HS-27A (cell line): Measurements from ENCODE around the gene FOXO4.
"Not testable (repeated sequence)": the region's sequence is repeated elsewhere in the genome, so short reads cannot be mapped to it uniquely, and the experiment has no call there.

ENCODE experiments used
- DNase-seq: peaks from one replicate; pipeline ENCODE4 v3.0.0-alpha.2; 2012; ENCODE audit warnings: low read depth, missing footprints

Gene FOXO4, protein sequence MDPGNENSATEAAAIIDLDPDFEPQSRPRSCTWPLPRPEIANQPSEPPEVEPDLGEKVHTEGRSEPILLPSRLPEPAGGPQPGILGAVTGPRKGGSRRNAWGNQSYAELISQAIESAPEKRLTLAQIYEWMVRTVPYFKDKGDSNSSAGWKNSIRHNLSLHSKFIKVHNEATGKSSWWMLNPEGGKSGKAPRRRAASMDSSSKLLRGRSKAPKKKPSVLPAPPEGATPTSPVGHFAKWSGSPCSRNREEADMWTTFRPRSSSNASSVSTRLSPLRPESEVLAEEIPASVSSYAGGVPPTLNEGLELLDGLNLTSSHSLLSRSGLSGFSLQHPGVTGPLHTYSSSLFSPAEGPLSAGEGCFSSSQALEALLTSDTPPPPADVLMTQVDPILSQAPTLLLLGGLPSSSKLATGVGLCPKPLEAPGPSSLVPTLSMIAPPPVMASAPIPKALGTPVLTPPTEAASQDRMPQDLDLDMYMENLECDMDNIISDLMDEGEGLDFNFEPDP

DNA sequence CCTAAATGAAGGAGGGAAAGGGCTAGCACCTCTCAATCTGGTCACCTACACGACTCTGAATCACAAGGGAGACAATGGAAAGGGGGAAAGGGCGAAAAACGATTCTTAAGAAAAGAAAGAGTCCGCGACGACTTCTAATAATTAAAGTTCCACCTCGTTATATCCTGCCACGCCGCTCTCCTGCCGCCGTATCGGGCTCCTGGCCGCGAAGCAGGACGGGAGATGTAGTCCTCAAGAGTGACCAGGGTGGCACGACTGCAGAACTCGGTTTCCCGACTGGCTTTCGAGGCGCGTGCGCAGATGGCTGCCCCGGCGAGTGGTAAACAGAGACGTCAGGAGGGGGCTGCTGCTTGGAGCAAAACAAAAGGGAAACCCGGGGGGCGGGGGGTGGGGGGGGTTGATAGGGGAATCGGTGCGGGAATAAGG lies at the start of gene FOXO4:
FOXO4 (plus strand) TSS at position 297 of the 426 bp plus-strand sequence. CDS start 678 bp downstream, outside the sequence.
- peak; percentile 40 for DNase-seq

DNA sequence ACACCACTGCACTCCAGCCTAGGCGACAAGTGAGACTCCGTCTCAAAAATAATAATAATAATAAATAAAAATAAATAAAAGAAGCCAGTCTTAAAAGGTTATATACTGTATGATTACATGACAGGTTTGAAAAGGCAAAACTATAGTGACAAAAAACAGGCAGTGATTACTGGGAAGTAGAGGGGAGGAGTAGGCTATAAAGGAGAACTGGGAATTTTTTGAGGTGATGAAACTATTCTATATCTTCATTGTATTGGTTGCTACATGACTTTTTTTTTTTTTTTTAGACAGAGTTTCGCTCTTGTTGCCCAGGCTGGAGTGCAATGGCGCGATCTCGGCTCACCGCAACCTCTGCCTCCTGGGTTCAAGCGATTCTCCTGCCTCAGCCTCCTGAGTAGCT lies 47.8 kb upstream of the FOXO4 start:
- DNase-seq = not testable (repeated sequence)

DNA sequence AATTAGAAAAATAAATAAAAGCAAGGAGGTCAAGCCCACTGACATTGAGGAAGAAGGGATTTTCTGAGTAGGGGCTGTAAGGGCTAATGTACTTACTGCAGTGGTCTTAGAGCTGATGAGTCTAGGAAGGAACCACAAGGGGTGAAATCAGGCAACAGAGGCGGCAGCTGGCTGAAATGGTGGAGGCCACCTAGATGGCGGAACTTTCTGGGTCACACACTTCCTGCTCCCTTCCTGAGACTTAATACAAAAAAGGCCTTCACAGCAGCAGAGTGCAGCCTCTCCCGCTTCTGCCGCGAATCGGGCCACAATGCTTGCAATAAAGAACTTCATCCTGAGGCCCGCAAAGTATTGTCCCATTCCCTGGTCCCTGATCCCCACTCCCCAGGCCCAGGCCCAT lies 42.9 kb upstream of the FOXO4 start:
- no peak for DNase-seq

DNA sequence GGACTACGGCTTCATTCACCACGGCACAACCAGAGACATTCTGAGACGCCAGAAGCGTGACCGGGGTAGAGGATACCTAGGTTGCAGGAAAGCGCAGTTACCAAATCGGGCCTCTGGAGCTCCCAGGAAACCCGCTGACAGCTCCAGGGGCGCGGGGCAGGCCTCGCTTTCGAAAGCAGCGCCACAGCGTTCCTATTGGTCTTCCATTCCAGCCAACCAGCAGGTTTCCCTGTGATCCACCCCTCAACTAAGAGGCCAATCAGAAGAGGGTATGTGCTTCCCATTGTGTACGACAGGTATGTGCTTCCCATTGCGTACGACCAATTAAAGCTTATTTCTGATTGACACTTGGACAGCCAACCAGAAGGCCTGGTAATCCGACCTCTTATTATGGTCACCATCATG lies 42.4 kb upstream of the FOXO4 start:
- DNase-seq = no peak

DNA sequence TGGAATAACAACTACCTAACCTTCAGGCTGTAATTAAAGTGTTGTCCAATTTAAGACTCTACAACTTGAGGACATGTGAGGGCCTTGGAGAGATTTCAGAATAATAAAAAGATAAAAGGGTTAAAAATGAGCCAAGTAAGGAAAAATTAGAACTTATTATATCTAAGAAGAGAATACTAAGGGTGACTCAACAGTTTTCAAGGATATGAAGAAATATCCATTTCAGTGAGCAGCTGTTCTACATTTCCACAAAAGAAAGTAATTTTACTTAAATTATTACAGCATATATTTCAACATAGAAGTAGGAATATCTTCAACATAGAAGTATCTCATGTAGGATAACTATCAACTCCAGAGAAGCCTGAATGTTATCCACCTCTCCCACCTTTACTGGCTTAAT lies 38.8 kb upstream of the FOXO4 start:
- DNase-seq = no peak

DNA sequence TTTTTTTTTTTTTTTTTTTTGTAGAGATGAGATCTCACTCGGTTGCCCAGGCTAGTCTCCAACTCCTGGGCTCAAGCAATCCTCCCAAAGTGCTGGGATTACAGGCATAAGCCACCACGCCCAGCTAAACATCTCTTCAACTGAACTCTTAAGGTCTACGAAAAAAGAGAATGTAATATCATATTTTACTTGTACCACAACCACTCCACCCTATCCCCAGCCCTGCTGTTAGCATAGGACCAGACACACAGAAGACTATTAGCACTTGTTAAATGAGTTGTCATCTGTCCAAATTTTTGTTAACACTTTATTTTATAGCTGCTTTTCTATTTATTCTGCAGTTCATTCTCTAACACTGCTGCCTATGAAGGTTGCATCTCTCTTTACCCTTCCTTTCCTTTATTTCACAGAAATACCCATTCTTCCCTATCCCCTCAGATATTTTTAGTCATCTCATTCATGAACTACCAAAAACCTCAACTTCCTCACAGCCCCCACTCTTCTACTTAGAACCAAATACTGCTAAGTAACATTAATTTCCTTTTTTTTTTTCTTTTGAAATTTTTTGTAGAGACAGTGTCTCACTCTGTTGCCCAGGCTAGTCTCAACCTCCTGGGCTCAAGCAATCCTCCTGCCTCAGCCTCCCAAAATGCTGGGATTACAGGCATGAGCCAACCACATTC lies 37.7 kb upstream of the FOXO4 start:
- no peak for DNase-seq

DNA sequence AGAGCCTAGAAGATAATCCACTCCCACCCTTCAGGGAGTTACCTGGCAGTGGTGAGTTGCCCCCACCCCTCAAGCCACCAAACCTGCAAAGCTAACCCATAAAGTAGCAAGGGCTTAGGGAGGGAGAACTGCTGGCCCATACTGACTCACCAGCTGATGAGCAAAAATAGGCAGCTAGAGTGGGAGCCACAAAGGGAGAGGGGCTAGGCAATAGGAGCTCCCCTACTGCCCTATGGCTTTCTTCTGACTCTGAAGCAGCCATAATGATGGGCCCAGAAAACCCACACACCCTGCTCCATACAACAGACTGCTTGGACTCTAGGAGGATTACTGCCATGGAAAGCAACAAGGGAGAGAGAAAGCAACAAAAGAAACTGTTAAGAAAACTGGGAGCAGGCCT lies 35.5 kb upstream of the FOXO4 start:
- DNase-seq = no peak

DNA sequence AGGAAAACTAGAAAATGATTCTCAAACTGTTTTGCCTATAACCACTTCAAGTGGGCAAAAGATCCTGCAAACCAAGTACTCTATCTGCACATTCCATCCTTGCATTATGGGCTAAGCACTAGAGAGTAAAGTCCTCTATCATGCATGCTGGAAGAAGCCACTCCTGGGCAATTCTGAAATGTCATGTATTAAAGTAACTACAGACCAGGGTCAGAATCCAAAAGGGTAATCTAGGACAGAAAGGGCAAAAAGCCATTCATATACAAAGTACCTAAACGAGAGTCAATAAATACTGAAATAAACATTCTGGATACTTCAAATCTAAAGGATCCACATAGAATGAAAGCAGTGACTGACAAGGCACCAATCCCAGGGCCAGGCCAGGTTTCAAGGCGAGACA lies 28.6 kb upstream of the FOXO4 start:
- no peak for DNase-seq

DNA sequence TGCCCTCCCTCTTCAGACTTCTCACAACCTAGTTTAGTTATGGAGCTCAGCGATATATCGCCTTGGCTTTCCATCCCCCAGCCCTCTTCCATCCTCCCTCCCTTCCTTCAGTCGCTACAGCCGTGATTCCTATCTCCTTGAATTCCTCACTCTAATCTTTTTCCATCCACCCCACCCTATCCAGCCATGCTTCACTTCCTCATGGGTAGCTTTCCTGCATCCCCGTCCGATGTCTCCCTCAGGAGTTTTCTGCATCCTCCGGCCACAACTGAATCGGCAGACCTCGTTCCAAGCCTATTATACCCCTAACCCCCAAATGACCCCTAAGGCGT lies 28.0 kb upstream of the FOXO4 start:
- peak; percentile 14 for DNase-seq

DNA sequence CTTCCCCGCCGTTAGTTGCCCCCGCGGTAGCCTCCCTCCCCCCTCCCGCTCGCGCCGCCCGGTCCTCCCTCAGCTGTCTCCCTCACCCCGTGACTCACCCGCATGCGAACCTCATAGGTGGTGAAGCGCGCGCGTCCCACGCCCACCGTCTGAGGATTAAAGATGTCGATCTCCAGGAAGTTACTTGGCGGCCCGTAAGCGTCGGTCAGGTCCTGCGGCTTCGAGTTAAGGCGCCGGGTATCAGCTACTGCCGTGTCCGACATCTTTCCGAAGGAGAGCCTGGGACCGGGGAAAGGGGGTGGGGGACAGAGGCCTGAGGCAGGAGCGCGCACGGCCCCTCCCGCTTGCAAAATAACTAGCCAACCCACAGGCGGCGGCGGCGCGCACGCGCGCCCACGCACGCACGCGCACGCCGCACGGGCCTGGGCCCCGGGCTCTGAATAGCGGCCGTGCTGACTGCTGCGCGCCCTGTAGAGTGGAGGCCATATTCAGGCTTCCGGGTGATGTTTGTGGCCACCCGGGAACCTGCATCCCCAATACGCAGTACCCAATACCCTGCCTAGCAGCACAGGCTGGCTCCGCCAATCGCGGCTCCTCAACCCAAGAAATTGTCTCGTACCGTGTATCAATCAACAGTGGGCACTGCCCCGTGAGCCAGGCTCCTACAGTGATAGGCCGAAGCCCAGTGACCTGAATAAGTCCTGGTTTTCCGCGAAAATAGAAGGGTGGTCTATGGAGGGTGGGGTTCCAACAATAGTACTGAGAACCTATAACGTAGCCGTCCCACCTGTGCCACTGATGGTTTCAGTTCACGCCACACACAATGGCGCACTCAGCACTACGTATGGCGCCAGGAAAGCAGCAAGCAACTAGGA lies 27.4 kb upstream of the FOXO4 start, which contains the start of gene SNX12:
SNX12 (minus strand) TSS at position 291 of the 875 bp plus-strand sequence; CDS start at position 263, 28 bp downstream.
- DNase-seq = peak; percentile 87

DNA sequence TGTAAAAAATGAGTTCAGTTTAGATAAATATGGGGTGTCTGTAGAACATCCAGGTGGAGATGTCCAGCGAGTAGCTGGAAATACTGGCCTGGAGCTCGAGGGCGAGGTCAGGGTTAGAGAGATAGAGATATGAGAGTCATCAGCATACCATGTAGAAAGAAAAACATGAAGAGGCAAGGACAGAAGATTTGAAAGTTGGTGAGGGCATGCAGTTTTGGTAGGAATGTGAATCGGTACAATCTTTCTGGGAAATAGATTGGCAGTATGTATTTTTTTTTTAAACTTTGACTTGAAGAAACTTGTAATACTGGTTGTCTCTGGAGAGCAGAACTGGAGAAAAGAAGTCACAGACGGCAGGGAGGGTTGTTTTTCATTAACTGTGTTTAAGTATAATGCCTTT lies 25.1 kb upstream of the FOXO4 start:
- DNase-seq = no peak

DNA sequence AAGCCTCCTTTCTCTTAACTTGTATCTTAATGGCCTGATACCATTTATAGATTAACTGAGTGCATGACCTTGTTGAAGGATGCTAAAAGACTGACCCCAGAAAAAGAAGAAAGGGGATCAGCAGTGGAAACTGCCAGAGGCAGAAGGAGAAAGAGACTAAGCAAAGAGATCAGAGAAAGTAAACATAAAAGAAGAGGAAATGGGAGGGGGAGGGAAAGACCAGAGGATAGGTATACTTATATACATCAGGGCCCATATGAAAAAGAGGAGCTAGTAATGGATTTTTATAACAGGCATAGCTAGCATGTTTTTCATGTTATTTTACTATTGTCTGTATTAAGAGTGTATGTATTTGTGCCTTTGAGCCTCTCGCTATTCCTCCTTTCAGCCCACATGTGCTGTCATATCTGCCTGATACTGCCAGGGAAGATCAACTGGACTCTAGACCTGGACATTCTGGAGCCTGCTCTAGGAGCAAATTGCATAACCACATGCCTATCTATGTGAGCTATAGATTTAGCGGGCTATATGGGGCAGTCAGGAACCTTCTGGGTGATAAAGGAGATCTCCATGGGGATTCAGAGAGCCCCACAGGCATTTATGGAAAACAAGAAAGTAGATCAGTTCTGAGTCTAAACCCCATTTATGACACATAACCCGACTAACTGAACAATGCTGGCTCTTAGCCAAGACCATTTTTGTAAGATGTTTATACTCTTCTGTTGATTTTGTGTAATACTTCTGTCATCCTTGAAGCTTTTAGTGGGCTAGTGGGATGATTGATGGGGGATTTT lies 14.1 kb upstream of the FOXO4 start:
- no peak for DNase-seq

DNA sequence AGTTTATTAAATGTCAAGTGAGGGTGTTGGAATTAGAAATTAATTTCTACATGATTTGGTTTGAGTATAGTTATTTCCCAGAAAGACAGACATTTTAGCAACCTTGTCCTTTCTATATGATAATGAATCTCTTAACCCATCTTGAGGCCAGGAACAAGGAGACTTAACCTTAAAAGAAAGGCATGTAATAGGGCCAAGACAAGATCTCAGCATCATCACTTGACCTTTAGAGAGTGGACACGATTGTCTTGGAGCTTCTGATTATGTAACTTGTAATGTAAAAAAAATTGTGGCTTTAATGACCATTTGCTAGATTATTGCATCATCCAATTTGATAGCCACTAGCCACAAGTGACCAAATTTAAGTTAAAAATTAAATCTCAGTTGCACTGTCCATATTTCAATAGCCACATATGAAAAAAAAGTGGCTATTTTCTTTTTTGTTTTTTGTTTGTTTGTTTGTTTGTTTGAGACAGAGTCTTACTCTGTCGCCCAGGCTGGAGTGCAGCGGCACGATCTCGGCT lies 13.5 kb upstream of the FOXO4 start:
- no peak for DNase-seq

DNA sequence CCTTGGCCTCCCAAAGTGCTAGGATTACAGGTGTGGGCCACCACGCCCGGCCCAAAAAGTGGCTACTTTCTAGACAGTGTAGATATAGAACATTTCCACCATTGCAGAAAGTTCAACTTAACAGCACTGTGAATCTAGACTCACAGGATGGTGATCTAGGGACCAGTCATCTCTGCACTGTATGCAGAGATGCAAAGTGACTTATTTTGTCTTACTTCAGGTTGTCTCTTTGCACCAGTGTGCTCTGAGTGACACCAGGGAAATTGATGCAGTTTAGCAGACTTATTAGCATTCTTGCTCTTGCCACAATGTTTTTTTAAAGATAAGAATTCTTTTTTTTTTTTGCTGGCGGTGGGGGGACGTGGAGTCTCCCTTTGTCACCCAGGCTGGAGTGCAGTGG lies 12.8 kb upstream of the FOXO4 start:
- no peak for DNase-seq

DNA sequence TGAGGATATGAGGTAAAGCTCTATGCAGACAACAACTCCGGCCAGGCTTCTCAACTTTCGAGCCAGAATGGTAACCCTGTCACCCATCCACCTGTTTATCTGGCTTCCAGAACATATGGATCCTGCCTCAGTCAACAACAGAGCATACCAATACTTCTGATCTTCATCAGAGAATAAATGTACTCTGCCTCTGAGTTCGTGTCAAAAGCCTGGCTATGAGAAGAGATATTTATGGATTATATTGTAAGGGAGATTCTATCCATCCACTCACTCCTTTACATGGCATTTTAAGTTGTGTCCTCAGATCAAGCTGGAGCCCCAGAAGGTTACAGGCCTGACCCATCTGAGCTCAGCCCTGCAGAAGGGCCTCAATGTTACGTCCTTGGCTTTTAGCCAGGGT lies 9.8 kb upstream of the FOXO4 start:
- no peak for DNase-seq

DNA sequence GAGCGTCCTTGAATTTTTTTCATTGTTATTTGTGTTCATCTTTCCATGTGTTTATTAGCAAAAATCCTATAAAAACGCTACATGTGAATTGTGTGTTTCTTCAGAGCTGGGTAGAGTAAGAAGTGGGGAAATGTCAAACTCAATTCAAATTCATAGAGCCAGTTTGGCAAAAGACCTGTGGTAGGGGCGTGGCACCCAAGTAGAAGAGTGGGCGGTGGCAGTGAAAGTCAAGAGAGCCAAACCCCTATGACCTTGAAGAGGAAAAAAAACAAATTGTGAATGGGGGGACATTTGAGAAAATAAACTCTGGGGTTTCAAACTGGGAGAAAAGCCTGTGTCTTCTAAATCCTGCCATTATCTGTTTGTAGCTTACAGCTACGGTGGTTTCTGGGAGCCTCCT lies 4.4 kb upstream of the FOXO4 start:
- DNase-seq = no peak

DNA sequence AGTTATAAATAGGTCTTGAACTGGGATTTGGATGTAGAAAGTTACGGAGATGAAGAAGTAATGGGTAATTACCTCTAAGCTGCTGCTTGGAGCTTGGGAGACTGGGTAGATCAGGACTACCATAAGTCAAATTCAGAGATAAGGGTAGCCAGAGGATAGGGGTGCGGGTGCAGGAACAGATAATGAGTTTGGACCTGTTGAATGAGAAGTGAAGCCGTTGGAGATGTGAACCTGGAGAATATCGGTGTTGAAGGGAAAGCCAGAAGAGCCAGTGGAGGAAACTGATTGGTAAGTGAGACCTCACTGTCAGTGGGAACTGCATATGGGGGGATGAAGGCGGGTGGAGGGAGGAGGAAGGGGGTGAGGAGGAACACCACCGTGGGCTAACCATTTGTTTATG lies 618 bp upstream of the FOXO4 start:
- DNase-seq = no peak

DNA sequence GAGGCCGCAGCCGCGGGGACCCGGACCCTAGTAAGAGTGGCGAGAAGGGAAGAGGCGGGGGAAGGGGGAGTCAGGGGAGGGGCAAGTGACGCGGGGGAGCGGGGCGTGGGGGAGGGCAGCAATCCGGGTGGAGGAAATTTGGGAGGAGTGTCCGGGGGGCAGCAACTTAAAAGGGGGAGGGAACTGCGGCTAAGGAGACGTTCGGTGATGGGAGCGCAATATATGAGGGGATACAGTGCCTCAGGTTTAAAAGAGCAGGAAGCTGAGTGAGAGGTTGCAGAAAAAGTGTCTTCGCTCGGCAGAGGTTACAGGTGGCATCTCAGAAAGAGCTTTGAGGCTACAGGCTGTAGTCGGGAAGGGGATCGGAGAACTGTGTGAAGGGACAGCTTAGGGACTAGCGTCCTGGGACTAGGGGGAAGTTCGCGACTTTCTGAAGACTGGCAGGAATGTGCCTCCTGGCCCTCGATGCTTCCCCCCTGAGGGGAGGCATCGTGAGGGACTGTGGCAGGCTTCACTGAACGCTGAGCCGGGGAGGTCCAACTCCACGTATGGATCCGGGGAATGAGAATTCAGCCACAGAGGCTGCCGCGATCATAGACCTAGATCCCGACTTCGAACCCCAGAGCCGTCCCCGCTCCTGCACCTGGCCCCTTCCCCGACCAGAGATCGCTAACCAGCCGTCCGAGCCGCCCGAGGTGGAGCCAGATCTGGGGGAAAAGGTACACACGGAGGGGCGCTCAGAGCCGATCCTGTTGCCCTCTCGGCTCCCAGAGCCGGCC lies 519 bp downstream of the FOXO4 start:
- no peak for DNase-seq

DNA sequence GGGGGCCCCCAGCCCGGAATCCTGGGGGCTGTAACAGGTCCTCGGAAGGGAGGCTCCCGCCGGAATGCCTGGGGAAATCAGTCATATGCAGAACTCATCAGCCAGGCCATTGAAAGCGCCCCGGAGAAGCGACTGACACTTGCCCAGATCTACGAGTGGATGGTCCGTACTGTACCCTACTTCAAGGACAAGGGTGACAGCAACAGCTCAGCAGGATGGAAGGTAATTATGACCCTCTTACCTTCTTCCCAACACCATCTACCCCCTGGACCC lies 1.0 kb downstream of the FOXO4 start:
- no peak for DNase-seq

DNA sequence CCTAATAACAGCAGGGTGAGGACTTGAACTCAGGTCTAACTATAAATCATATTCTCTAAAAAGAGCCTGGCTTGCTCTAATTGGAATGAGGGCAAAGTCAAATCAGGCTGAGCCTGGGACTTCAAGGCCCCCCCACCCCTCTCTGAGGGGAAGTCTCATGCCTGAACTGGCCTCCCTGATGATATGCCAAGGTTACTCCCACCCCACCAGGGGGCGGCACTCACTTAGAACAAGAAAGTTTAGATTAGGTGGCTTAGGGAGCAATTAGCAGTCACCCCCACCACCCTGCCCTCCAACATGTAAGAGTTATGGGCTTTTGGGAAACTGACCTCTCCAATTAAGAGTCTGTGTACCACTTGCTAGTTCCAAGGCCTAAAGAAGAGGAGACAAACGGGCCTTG lies 2.7 kb downstream of the FOXO4 start:
- DNase-seq = no peak
